Sigmoid colon (tissue), 4 donors: ENCODE data around the gene VSTM2L.

ENCODE experiments used
- CTCF ChIP-seq, 4 experiments: fragments of 450-650 bp in 3 of 4; fragments of 200-600 bp in 1 of 4; IDR thresholded peaks; one replicate each; pipeline ENCODE4 v1.5.1; 2016 to 2019; ENCODE audit warnings: antibody characterized with exemption in 4 of 4, mild to moderate bottlenecking in 3 of 4, moderate library complexity in 2 of 4
- POLR2A ChIP-seq, 2 donors: fragments of 450-650 bp; IDR thresholded peaks; one replicate each; pipeline ENCODE4 v1.6.1; 2016; ENCODE audit warnings: antibody characterized with exemption in 2 of 2, mild to moderate bottlenecking in 2 of 2, moderate library complexity in 2 of 2
- POLR2AphosphoS5 ChIP-seq, 4 donors: sonication (generic); formaldehyde crosslinking; IDR thresholded peaks; one replicate each; pipeline ENCODE4 v1.6.1; 2017; ENCODE audit warnings: antibody characterized with exemption in 4 of 4

GRCh38 chr20:37911838-37912281, 8.9 kb downstream of the VSTM2L start:
- TF ChIP-seq CTCF (IDR thresholded peaks at IDR 0.05) (no peak), POLR2A (IDR thresholded peaks at IDR 0.05) (no peak), POLR2AphosphoS5 (IDR thresholded peaks at IDR 0.05) (peak in 2 of 4 donors; percentile 14 to 26)
